HUES48 (cell line): ENCODE measurements around the gene NRSN2.
"Not testable (repeated sequence)": the region's sequence is repeated elsewhere in the genome, so short reads cannot be mapped to it uniquely, and the experiment has no call there.

Experiments used
- H3K27ac ChIP-seq: one replicate; pipeline ENCODE4 v1.7.0; 2013; ENCODE audit warnings: low read depth, low read length, inconsistent platforms
- H3K27me3 ChIP-seq: 2 replicates; pipeline ENCODE4 v1.6.1; 2013; ENCODE audit warnings: mild to moderate bottlenecking, low read length; ENCODE audit not compliant: control insufficient read depth, insufficient read depth
- H3K36me3 ChIP-seq: 2 replicates; pipeline ENCODE4 v1.6.1; 2013; ENCODE audit warnings: low read length; ENCODE audit not compliant: control insufficient read depth, insufficient read depth
- H3K4me1 ChIP-seq: 2 replicates; pipeline ENCODE4 v1.6.1; 2013; ENCODE audit warnings: mild to moderate bottlenecking, low read length; ENCODE audit not compliant: control insufficient read depth, insufficient read depth
- H3K4me3 ChIP-seq: 2 replicates; pipeline ENCODE4 v1.5.1; 2013; ENCODE audit warnings: mild to moderate bottlenecking, low read depth, low read length
- H3K9ac ChIP-seq: 2 replicates; pipeline ENCODE4 v1.6.1; 2013; ENCODE audit warnings: mild to moderate bottlenecking, low read depth, low read length, moderate library complexity
- H3K9me3 ChIP-seq: 2 replicates; pipeline ENCODE4 v1.6.1; 2013; ENCODE audit warnings: low read length; ENCODE audit not compliant: control insufficient read depth, insufficient read depth

Gene NRSN2

DNA sequence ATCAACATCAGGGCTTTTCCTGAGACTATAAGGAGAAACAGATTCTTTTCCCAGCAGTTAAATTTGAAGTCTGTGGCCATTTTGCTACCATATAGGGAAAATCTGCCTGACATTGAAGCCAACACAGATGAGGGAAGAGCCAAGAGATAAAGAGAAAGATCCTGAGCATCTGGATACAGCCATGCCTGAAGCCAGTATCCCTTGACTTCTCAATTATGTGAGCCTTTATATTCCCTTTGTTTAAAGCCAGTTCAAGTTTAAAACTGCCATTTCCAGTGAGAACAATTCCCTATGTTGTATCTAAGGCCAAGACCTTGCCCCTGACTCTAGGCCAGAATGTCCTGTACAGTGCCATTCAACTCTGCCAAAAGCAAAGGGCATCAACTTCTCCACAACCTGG lies 3.8 kb upstream of the NRSN2 start:
- no peak overlapping the region for H3K4me3 ChIP-seq
- no peaks in the 10 kb centered on the region for H3K36me3 ChIP-seq
- no peak overlapping the region for H3K9ac ChIP-seq
- H3K27ac ChIP-seq: no peak overlapping the region
- peaks cover 9% of the 10 kb centered on the region; the same call in 1 of the 2 replicates for H3K27me3 ChIP-seq
- H3K4me1 ChIP-seq: peaks cover 5% of the 10 kb centered on the region
- H3K9me3 ChIP-seq: no peaks in the 10 kb centered on the region

DNA sequence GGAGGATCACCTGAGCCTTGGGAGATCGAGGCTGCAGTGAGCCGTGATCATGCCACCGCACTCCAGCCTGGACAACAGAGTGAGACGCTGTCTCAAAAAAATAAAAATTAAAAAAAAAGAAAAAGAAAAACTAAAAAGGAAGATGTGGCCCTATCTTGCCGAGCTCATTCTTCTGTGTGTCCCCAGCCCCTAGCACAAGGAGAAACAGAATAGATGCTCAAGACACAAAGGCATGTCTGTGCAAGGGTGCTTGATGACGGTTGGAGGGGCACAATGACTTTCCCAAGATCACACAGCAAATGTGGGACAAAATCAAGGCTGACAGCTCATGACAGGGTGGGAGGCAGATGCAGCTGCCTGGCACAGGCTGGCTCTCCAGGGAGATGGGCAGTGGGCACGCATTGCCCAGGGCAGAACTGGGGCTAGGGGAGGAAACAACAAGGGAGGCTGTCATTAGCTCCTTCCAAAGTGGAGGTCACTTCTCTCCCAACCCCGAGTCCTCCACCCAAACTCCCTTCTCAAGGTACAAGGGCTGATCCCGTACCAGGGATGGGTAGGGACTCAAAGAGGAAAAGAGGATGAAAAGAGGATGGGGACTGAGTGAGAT lies 775 bp upstream of the NRSN2 start:
- Histone ChIP-seq H3K36me3 (peaks cover 8% of the 10 kb centered on the region; the same call in 1 of the 2 replicates), H3K4me1 (peaks cover 12% of the 10 kb centered on the region), H3K27ac (no peak overlapping the region)

DNA sequence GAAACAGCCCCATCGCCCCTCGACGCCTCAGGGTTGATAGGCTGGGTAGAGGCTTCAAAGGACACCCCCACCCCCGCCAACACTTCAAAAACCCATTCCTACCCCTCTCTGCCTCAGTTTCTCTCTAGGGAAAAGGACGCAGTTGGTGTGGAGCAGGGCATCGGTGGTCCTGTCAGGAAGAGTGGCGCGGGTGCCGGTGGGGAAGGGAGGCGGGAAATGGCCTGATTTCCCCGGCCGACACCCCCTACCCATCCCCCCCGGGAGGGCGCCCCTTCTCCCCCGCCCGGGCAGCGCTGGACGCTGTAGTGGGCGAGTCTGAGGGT lies 367 bp downstream of the NRSN2 start:
- H3K36me3 ChIP-seq: peaks cover 8% of the 10 kb centered on the region; the same call in 1 of the 2 replicates
- no peak overlapping the region for H3K9ac ChIP-seq
- peak overlapping the region; percentile 98 for H3K27ac ChIP-seq
- H3K9me3 ChIP-seq: no peaks in the 10 kb centered on the region
- H3K4me1 ChIP-seq: peaks cover 12% of the 10 kb centered on the region
- peak overlapping the region; percentile 83 for H3K4me3 ChIP-seq
- no peaks in the 10 kb centered on the region; the same call in 1 of the 2 replicates for H3K27me3 ChIP-seq

More for the DNA sequence above, 775 bp upstream of the NRSN2 start:
- Histone ChIP-seq H3K9ac (no peak overlapping the region), H3K9me3 (no peaks in the 10 kb centered on the region), H3K4me3 (peak overlapping the region; percentile 83), H3K27me3 (peaks cover 1% of the 10 kb centered on the region; the same call in 1 of the 2 replicates)

DNA sequence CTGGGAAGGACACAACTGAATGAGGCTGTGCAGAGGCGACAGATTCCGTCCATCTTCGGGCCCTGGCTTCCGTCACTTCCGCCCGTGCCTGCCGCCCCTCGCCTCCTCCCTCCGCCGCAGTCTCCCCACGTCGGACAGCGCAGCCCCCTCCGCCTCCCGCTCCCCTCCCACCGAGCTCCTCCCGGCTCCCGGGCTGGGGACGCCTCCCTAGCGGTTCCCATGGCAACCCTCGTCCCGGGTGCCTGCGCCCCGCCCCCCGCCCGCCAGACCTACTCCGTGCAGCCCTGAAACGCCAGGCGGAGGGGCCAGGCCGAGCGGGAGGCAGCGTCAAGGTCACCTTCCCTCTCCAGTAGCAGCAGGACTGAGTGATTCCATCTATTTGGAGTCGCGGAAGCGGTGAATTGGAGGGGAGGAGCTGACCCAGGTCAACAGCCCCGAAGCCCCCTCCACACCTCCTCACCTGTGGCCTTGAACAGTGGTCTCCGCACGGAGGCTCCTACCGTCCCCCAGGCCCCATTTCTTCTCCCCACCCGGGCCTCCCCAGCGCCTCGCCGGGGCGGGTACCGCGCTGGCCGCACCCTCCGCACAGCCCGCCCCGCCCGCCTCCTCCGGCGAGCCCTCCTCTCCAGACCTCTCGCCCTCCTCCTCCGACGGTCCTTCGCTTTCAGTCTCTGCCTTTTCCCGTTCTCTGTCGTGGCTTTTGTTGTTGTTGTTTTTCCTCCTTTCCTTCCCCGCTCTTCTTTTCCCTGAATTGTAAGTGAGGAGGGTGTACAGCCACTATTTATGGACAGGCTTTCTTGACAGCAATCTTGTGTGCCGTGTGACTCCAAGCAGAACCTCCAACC lies 951 bp downstream of the NRSN2 start:
- peaks cover 12% of the 10 kb centered on the region for H3K4me1 ChIP-seq
- H3K27ac ChIP-seq: peak overlapping the region; percentile 98
- peak overlapping the region; percentile 81 for H3K9ac ChIP-seq
- H3K27me3 ChIP-seq: no peaks in the 10 kb centered on the region; the same call in 1 of the 2 replicates
- no peaks in the 10 kb centered on the region for H3K9me3 ChIP-seq
- H3K36me3 ChIP-seq: peaks cover 8% of the 10 kb centered on the region; the same call in 1 of the 2 replicates
- H3K4me3 ChIP-seq: peak overlapping the region; percentile 83

DNA sequence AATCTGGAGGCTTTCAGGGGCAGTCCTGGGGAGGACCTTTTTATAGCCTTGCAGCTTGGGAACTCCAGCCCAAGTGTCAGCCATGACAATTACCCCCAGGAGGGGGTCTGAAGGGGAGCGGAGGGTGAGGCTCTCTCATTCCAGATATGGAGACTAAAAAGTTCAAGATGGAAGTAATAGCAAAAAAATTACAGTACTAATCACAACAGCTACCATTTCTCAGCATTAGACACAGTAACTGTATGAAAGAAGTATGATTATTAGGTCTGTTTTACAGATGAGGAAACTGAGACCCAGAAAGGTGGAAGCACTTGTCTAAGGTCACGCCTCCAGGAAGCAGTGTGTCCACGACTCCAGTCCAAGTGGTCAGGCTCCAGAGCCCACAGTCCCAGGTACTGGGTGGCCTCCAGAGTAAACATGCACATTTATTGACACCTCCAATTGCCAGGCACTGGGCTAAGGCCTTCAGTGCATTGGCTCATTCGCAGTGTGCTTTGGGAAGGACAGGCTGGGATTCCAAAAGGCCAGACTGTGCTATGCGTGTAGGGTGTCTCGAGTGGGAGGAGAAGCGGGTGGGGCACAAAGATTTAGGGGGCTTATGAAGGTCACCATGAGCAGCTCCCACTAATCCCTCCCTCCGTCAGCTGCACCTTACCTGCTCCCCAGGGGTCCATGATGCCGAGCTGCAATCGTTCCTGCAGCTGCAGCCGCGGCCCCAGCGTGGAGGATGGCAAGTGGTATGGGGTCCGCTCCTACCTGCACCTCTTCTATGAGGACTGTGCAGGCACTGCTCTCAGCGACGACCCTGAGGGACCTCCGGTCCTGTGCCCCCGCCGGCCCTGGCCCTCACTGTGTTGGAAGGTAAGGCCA lies 2.3 kb downstream of the NRSN2 start:
- H3K4me3 ChIP-seq: peak overlapping the region; percentile 83; the same call in 1 of the 2 replicates
- peaks cover 12% of the 10 kb centered on the region for H3K4me1 ChIP-seq
- H3K9me3 ChIP-seq: no peaks in the 10 kb centered on the region
- H3K27me3 ChIP-seq: no peaks in the 10 kb centered on the region
- no peak overlapping the region for H3K27ac ChIP-seq
- peaks cover 8% of the 10 kb centered on the region; the same call in 1 of the 2 replicates for H3K36me3 ChIP-seq
- no peak overlapping the region for H3K9ac ChIP-seq

DNA sequence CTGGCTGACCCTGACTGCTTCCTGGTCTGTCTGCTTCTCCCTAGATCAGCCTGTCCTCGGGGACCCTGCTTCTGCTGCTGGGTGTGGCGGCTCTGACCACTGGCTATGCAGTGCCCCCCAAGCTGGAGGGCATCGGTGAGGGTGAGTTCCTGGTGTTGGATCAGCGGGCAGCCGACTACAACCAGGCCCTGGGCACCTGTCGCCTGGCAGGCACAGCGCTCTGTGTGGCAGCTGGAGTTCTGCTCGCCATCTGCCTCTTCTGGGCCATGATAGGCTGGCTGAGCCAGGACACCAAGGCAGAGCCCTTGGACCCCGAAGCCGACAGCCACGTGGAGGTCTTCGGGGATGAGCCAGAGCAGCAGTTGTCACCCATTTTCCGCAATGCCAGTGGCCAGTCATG lies 6.3 kb downstream of the NRSN2 start:
- H3K27ac ChIP-seq: no peak overlapping the region
- no peak overlapping the region for H3K4me3 ChIP-seq
- H3K9ac ChIP-seq: no peak overlapping the region
- H3K9me3 ChIP-seq: no peaks in the 10 kb centered on the region
- H3K36me3 ChIP-seq: peaks cover 8% of the 10 kb centered on the region; the same call in 1 of the 2 replicates
- peaks cover 7% of the 10 kb centered on the region for H3K4me1 ChIP-seq
- no peaks in the 10 kb centered on the region for H3K27me3 ChIP-seq

DNA sequence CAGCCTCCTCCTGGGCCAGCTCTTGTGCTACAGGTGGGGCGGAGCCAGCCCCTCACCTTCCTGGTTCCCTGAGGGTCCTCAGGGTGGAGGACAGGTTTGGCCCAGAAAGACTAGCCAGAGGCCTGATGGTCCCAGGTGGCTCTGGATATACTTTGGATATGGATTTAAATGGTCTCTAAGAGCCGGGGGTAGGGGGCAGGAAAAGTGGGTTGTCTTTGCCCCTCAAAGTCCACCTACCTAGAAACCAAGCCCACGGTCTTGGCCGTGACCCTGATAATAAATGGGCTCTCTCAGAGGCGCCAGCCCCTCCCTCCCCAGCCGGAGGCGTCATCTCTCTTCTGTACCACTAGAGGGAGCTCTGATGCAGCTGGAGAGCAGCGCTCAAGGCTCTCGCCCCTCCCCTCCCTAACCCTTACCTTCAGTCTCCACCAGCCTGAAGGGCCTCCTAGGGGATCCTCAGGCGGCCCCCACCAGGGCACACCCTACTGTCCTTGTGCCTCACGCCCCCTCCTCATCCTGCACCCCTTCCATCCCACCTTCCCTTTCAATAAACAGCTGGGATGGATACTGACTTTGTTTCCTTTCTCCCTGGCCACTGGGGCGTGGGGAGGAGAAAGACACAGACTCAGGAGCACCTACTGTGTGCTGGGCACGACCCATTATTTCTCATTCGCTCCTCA lies 7.5 kb downstream of the NRSN2 start:
- H3K27me3 ChIP-seq: no peaks in the 10 kb centered on the region
- peaks cover 8% of the 10 kb centered on the region; the same call in 1 of the 2 replicates for H3K36me3 ChIP-seq
- no peaks in the 10 kb centered on the region for H3K9me3 ChIP-seq
- H3K9ac ChIP-seq: no peak overlapping the region
- H3K4me1 ChIP-seq: no peaks in the 10 kb centered on the region; the same call in 1 of the 2 replicates
- no peak overlapping the region for H3K27ac ChIP-seq
- no peak overlapping the region for H3K4me3 ChIP-seq

DNA sequence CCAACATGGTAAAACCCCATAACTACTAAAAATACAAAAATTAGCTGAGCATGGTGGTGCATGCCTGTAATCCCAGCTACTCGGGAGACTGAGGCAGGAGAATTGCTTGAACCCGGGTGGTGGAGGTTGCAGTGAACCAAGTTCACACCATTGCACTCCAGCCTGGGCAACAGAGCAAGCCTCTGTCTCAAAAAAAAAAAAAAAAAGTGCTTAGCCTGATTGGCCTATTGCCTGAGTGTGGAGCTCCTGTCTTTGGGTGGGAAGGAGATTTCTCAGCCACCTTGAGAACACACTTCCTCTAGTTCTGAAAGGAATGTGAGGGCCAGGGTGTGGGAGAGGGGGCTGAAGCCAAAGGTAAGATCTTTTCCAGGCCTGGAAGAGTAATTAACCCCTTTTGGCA lies 9.2 kb downstream of the NRSN2 start:
- not testable (repeated sequence) for H3K9me3 ChIP-seq, H3K4me1 ChIP-seq, H3K27me3 ChIP-seq, H3K27ac ChIP-seq, H3K36me3 ChIP-seq, H3K9ac ChIP-seq, H3K4me3 ChIP-seq

DNA sequence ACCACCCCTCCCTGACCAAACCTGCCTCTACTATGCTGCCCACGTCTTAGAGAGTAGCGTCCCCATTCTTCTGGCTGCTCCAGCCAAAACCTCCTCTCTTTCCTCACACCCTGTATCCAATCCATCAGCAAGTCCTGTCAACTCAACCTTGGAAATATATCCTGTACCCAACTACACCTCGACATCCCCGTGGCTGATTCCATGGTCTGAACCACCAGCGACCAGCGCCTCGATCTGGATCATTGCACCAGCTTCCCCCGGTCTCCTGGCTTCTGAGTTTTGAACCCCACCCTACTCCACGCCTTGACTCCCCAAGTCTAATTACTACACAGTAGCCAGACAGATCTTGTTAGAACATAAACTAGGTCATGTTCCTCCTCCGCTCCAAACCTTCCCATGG lies 9.8 kb downstream of the NRSN2 start:
- Histone ChIP-seq H3K9ac (no peak overlapping the region), H3K27ac (no peak overlapping the region), H3K27me3 (no peaks in the 10 kb centered on the region), H3K4me3 (no peak overlapping the region), H3K9me3 (no peaks in the 10 kb centered on the region), H3K36me3 (no peaks in the 10 kb centered on the region), H3K4me1 (no peaks in the 10 kb centered on the region; the same call in 1 of the 2 replicates)

DNA sequence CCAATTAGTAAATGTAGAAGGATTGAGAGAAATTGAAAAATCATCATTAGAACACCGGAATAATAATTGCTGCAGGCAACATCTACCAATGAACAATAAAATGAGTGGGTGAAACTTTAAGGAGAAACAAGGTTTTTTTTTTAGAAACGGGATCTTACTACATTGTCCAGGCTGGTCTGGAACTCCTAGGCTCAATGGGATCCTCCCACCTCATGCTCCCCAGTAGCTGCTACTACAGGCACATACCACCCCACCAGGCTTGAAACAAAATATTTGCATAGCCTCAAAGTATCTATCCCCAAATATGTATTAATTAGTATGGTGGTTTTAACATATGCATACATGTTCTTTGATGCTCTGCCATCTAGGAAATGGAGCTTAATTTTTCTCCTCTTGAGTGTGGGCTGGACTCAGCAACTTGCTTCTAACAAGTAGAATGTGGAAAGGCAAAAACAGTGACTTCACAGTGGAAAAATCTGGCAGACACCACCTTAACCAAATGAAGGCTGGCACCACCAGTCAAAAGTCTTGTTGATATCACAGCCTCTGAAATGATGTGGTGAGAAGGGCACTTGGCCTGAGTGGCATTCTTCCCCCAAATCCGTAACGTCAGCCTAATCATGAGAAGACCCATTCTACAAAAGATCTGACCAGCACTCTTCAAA lies 12.1 kb downstream of the NRSN2 start:
- H3K27me3 ChIP-seq: no peaks in the 10 kb centered on the region
- no peak overlapping the region for H3K27ac ChIP-seq
- no peak overlapping the region for H3K9ac ChIP-seq
- no peak overlapping the region for H3K4me3 ChIP-seq
- no peaks in the 10 kb centered on the region for H3K9me3 ChIP-seq
- H3K36me3 ChIP-seq: no peaks in the 10 kb centered on the region
- no peaks in the 10 kb centered on the region; the same call in 1 of the 2 replicates for H3K4me1 ChIP-seq
